Prostate gland (tissue), 2 donors: ENCODE data around the gene CHCHD3. TPM values are rescaled to one million over a fixed set of nuclear protein-coding genes. Genes with fewer than 3 reads are reported as not detected.

Experiments
- DNase-seq: peaks from one replicate; pipeline ENCODE4 v3.0.0-alpha.2; 2019; ENCODE audit warnings: low spot score
- H3K27ac ChIP-seq, 2 donors: fragments of 200-600 bp; sonication (generic); 2 replicates each; pipeline ENCODE4 v1.5.1; 2017 to 2019
- H3K27me3 ChIP-seq: fragments of 200-600 bp; sonication (generic); replicated peaks from 2 replicates; pipeline ENCODE4 v1.5.1; 2019; ENCODE audit not compliant: insufficient read depth
- H3K36me3 ChIP-seq, 2 donors: fragments of 200-600 bp; sonication (generic); 1 replicate in 1 of 2; 2 replicates in 1 of 2; pipeline versions ENCODE4 v1.5.1 to v1.8.1; 2017 to 2019
- H3K4me1 ChIP-seq: fragments of 200-600 bp; sonication (generic); replicated peaks from 2 replicates; pipeline ENCODE4 v1.5.1; 2019
- H3K4me3 ChIP-seq, 2 donors: fragments of 200-600 bp; sonication (generic); 2 replicates each; pipeline ENCODE4 v1.5.1; 2017 to 2019
- H3K9me3 ChIP-seq: fragments of 200-600 bp; sonication (generic); 2 replicates; pipeline ENCODE4 v1.5.1; 2017
- CTCF ChIP-seq, 4 experiments: fragments of 200-600 bp in 2 of 4; fragments of 450-650 bp in 2 of 4; sonication (generic) in 2 of 4; IDR thresholded peaks; 1 replicate in 3 of 4; 2 replicates in 1 of 4; pipeline ENCODE4 v1.5.1; 2016 to 2019; ENCODE audit warnings: antibody characterized with exemption in 4 of 4, mild to moderate bottlenecking in 2 of 4, moderate library complexity in 2 of 4
- POLR2A ChIP-seq: fragments of 450-650 bp; IDR thresholded peaks from one replicate; pipeline ENCODE4 v1.6.1; 2016; ENCODE audit warnings: antibody characterized with exemption, mild to moderate bottlenecking
- POLR2AphosphoS5 ChIP-seq: sonication (generic); formaldehyde crosslinking; IDR thresholded peaks from one replicate; pipeline ENCODE4 v1.6.1; 2017; ENCODE audit warnings: antibody characterized with exemption
- whole genome bisulfite sequencing: methylation state at CpG from one replicate; pipeline ENCODE4 v1.1.5; 2018; 5-methylcytosine and 5-hydroxymethylcytosine counted together
- intact Hi-C: fragments of 100-400 bp; cut with DNase I; formaldehyde crosslinking; loops from one replicate; pipeline ENCODE4 v1.14.2; 2022
- total RNA-seq, 2 donors: library from RNA; depleted of rRNA; stranded (reverse); fragments of >200 nt; gene quantifications; one replicate each; pipeline ENCODE4 v1.1.0, GENCODE V29; 2016

The CHCHD3 gene
- total RNA-seq, 2 donors from 2014 or later: 33.2 to 40.9 TPM

- WGBS: 43% methylated on average over 2 of the region's 2 CpGs
- no peak for DNase-seq
- Histone ChIP-seq H3K4me1 (no peaks in the 10 kb centered on the region), H3K36me3 (no peaks in the 10 kb centered on the region), H3K9me3 (no peaks in the 10 kb centered on the region), H3K4me3 (no peak overlapping the region), H3K27ac (no peak overlapping the region), H3K27me3 (no peaks in the 10 kb centered on the region)
- TF ChIP-seq POLR2AphosphoS5 (no peak), CTCF (IDR thresholded peaks at IDR 0.05) (no peak), POLR2A (no peak)
- intact Hi-C loops: no loop called here
Measured at GRCh38 chr7:132877573-132877972, 204.3 kb downstream of the CHCHD3 start.

GRCh38 chr7:132876576-132876975 is 205.3 kb downstream of the CHCHD3 start:
- 38% methylated on average over 1 of the region's 1 CpG for WGBS
- no peak for DNase-seq
- Histone ChIP-seq H3K27me3 (no peaks in the 10 kb centered on the region), H3K27ac (no peak overlapping the region), H3K4me3 (no peak overlapping the region), H3K4me1 (no peaks in the 10 kb centered on the region), H3K9me3 (no peaks in the 10 kb centered on the region), H3K36me3 (no peaks in the 10 kb centered on the region)
- intact Hi-C loops: no loop called here
- TF ChIP-seq CTCF (IDR thresholded peaks at IDR 0.05) (no peak), POLR2A (no peak), POLR2AphosphoS5 (no peak)

- intact Hi-C loops: no loop called here
- Histone ChIP-seq H3K36me3 (no peaks in the 10 kb centered on the region), H3K4me1 (no peaks in the 10 kb centered on the region), H3K27ac (no peak overlapping the region), H3K9me3 (no peaks in the 10 kb centered on the region), H3K4me3 (no peak overlapping the region), H3K27me3 (no peaks in the 10 kb centered on the region)
- TF ChIP-seq POLR2A: no peak
- no peak for TF ChIP-seq CTCF (IDR thresholded peaks at IDR 0.05)
- TF ChIP-seq POLR2AphosphoS5: no peak
- no peak for DNase-seq
- WGBS: 69% methylated on average over 4 of the region's 5 CpGs
Measured at GRCh38 chr7:132872034-132872433, 209.9 kb downstream of the CHCHD3 start.

- no peaks in the 10 kb centered on the region for H3K4me1 ChIP-seq
- TF ChIP-seq CTCF (IDR thresholded peaks at IDR 0.05) (no peak), POLR2A (no peak), POLR2AphosphoS5 (no peak)
- 73% methylated on average over 6 of the region's 6 CpGs for WGBS
- H3K4me3 ChIP-seq: no peak overlapping the region
- H3K27me3 ChIP-seq: no peaks in the 10 kb centered on the region
- no peak overlapping the region for H3K27ac ChIP-seq
- intact Hi-C loops: no loop called here
- DNase-seq: no peak
- H3K36me3 ChIP-seq: no peaks in the 10 kb centered on the region
- no peaks in the 10 kb centered on the region for H3K9me3 ChIP-seq
Measured at GRCh38 chr7:132871419-132871818, 210.5 kb downstream of the CHCHD3 start.

GRCh38 chr7:132869166-132869861 is 212.6 kb downstream of the CHCHD3 start:
- 96% methylated on average over 5 of the region's 5 CpGs for WGBS
- H3K36me3 ChIP-seq: no peaks in the 10 kb centered on the region
- intact Hi-C loops: no loop called here
- H3K27ac ChIP-seq: no peak overlapping the region
- no peaks in the 10 kb centered on the region for H3K27me3 ChIP-seq
- no peak for DNase-seq
- H3K4me1 ChIP-seq: no peaks in the 10 kb centered on the region
- no peak overlapping the region for H3K4me3 ChIP-seq
- H3K9me3 ChIP-seq: no peaks in the 10 kb centered on the region
- TF ChIP-seq POLR2A: no peak
- no peak for TF ChIP-seq POLR2AphosphoS5
- TF ChIP-seq CTCF (IDR thresholded peaks at IDR 0.05): no peak
